ENCODE results near the gene BEND5. TPM values are rescaled to one million over a fixed set of nuclear protein-coding genes. Genes with fewer than 3 reads are reported as not detected.

The BEND5 gene
- total RNA-seq, 4 donors from 2014 or later, result 4.7 to 15.7 (median 5.5) TPM

GRCh38 chr1:48715921-48716320, 60.8 kb downstream of the BEND5 start:
- Histone ChIP-seq H3K27me3 (no peaks in the 10 kb centered on the region), H3K4me3 (replicated peaks in 1 of 3) (no peak overlapping the region), H3K9me3 (no peaks in the 10 kb centered on the region), H3K4me1 (no peaks in the 10 kb centered on the region), H3K36me3 (no peaks in the 10 kb centered on the region), H3K27ac (no peak overlapping the region)
- intact Hi-C loops (cut with DNase I), result no loop called here
- TF ChIP-seq POLR2A (IDR thresholded peaks at IDR 0.05), result no peak
- no peak for TF ChIP-seq CTCF (IDR thresholded peaks at IDR 0.05)
- 87 to 89% methylated on average over 5 of the region's 5 CpGs for WGBS, 2 donors
- no peak for DNase-seq

DNA sequence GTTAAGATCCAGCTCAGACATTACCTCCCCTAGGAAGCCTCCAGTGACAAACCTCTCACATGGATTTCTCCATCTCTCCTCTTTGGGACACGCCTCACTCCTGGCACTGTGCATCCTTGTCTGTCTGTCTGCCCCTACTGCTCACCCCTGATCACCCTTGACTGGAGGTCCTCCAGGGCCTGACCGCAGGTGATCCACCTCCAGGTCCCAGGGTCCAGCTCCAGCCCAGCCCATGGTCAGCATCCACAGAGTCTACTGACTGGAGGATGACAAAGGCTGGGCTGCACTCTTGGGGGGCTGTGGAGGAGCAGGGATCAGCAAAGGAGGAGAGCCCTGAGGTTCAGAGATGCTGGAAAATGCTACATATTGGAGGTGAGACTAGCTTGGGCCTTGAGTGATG, 65.8 kb downstream of the BEND5 start:
- TF ChIP-seq POLR2A (IDR thresholded peaks at IDR 0.05) (no peak), CTCF (IDR thresholded peaks at IDR 0.05) (no peak)
- H3K27ac ChIP-seq, result no peak overlapping the region
- H3K27me3 ChIP-seq, result no peaks in the 10 kb centered on the region
- no peaks in the 10 kb centered on the region for H3K4me1 ChIP-seq
- H3K4me3 ChIP-seq (replicated peaks in 1 of 3), result no peak overlapping the region
- 86 to 91% methylated on average over 2 of the region's 2 CpGs for WGBS, 2 donors
- no peaks in the 10 kb centered on the region for H3K36me3 ChIP-seq
- DNase-seq, result no peak
- no peaks in the 10 kb centered on the region for H3K9me3 ChIP-seq
- intact Hi-C loops (cut with DNase I), result no loop called here

DNA sequence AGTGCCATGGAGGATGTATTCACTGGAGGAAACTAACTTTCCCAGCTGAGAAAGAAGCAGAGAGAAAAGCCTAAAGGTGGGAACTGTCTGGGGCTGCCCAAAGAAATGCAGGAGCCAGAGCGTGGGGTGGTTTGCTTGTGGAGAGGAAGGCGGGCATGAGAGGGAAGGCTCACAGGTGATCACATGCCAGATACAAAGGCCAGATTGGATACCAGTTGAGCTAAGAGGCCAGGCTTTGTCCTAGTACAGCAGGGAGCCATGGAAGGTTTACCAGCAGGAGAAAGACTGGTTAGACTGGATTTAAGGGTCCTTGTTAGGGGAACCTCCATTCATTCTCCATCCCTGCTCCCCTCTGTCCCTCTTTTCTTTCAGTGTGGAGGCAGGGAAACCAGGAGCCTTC, 66.4 kb downstream of the BEND5 start:
- H3K9me3 ChIP-seq, result no peaks in the 10 kb centered on the region
- H3K27me3 ChIP-seq, result no peaks in the 10 kb centered on the region
- no peak for DNase-seq
- H3K4me1 ChIP-seq, result no peaks in the 10 kb centered on the region
- H3K4me3 ChIP-seq (replicated peaks in 1 of 3), result no peak overlapping the region
- H3K36me3 ChIP-seq, result no peaks in the 10 kb centered on the region
- 92 to 95% methylated on average over 2 of the region's 2 CpGs for WGBS, 2 donors
- intact Hi-C loops (cut with DNase I), result no loop called here
- TF ChIP-seq CTCF (IDR thresholded peaks at IDR 0.05) (no peak), POLR2A (IDR thresholded peaks at IDR 0.05) (no peak)
- H3K27ac ChIP-seq, result no peak overlapping the region

DNA sequence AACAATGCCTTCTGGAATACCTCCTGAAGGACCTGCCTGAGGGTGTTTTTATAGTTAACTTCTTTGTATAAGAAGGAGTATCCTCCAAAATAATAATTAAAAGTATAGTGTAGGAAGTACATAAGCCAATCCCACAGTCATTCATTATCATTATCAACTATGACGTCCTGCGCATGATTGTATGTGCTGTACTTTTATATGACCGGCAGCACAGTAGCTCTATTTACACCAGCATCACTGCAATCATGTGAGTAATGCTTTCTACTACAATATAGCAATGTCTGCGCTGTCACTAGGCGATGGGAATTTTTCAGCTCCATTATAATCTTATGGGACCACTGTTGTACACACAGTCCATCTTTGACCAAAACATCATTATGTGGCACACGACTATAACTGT, 72.0 kb downstream of the BEND5 start:
- no peaks in the 10 kb centered on the region for H3K36me3 ChIP-seq
- no peaks in the 10 kb centered on the region for H3K27me3 ChIP-seq
- WGBS, 2 donors, result 91 to 92% methylated on average over 6 of the region's 6 CpGs
- H3K4me1 ChIP-seq, result no peaks in the 10 kb centered on the region
- TF ChIP-seq POLR2A (IDR thresholded peaks at IDR 0.05), result no peak
- TF ChIP-seq CTCF (IDR thresholded peaks at IDR 0.05), result no peak
- H3K27ac ChIP-seq, result no peak overlapping the region
- DNase-seq, result no peak
- no peak overlapping the region for H3K4me3 ChIP-seq (replicated peaks in 1 of 3)
- intact Hi-C loops (cut with DNase I), result no loop called here
- H3K9me3 ChIP-seq, result no peaks in the 10 kb centered on the region

GRCh38 chr1:48701445-48701844, 75.2 kb downstream of the BEND5 start:
- intact Hi-C loops (cut with DNase I), result no loop called here
- Histone ChIP-seq H3K4me3 (replicated peaks in 1 of 3) (no peak overlapping the region), H3K27me3 (no peaks in the 10 kb centered on the region), H3K27ac (no peak overlapping the region), H3K9me3 (no peaks in the 10 kb centered on the region), H3K4me1 (no peaks in the 10 kb centered on the region), H3K36me3 (no peaks in the 10 kb centered on the region)
- DNase-seq, result no peak
- WGBS, 2 donors, result 95 to 98% methylated on average over 2 of the region's 2 CpGs
- no peak for TF ChIP-seq CTCF (IDR thresholded peaks at IDR 0.05)
- no peak for TF ChIP-seq POLR2A (IDR thresholded peaks at IDR 0.05)

Measured in thyroid gland (tissue), 4 donors.